T-cell (primary cell): ENCODE data around the gene SESTD1. TPM values are rescaled to one million over a fixed set of nuclear protein-coding genes. Genes with fewer than 3 reads are reported as not detected.

Experiments
- ATAC-seq, 4 experiments: fragments of 200-7000 bp in 3 of 4; fragments of 150-1000 bp in 1 of 4; cut with Tn5 transposase; replicated peaks in 1 of 4; 1 replicate in 3 of 4; 2 replicates in 1 of 4; pipeline ENCODE4 v1.10.0; 2021; ENCODE audit warnings: moderate library complexity in 3 of 4, mild to moderate bottlenecking in 2 of 4, moderate number of reproducible peaks in 1 of 4
- CTCF ChIA-PET, 2 donors: fragments of 300-600 bp; sonication (Branson Sonifier 250); formaldehyde crosslinking; loops; one replicate each; lab custom pipeline; 2022; ENCODE audit warnings: antibody characterized with exemption in 2 of 2; lab: Charles Lee
- POLR2A ChIA-PET, 2 donors: fragments of 300-600 bp; sonication (Branson Sonifier 250); formaldehyde crosslinking; loops; one replicate each; lab custom pipeline; 2022; ENCODE audit warnings: antibody characterized with exemption in 2 of 2; lab: Charles Lee
- DNase-seq, 35 experiments: peaks; one replicate each; pipeline versions ENCODE4 v3.0.0 to v3.0.0-alpha.2; 2013 to 2023
- H3K27ac ChIP-seq: one replicate; pipeline ENCODE4 v1.5.1; 2013; ENCODE audit warnings: low read length
- H3K27me3 ChIP-seq, 2 experiments: replicated peaks in 1 of 2; 1 replicate in 1 of 2; 2 replicates in 1 of 2; pipeline versions ENCODE4 v1.6.1 to v1.7.0; 2013; ENCODE audit warnings: low read length in 1 of 2, mixed read lengths in 1 of 2; ENCODE audit not compliant: control insufficient read depth in 2 of 2, insufficient read depth in 2 of 2; ENCODE audit errors: extremely low read depth in 1 of 2
- H3K36me3 ChIP-seq, 2 donors: 1 replicate in 1 of 2; 2 replicates in 1 of 2; pipeline versions ENCODE4 v1.6.1 to v1.7.0; 2013; ENCODE audit warnings: low read length in 1 of 2; ENCODE audit not compliant: control insufficient read depth in 2 of 2, insufficient read depth in 1 of 2; ENCODE audit errors: extremely low read depth in 1 of 2
- H3K4me1 ChIP-seq, 2 experiments: 1 replicate in 1 of 2; 2 replicates in 1 of 2; pipeline versions ENCODE4 v1.6.1 to v1.7.0; 2013; ENCODE audit warnings: low read length in 2 of 2, mixed read lengths in 1 of 2; ENCODE audit not compliant: insufficient read depth in 2 of 2, control insufficient read depth in 1 of 2; ENCODE audit errors: extremely low read depth in 1 of 2
- H3K4me3 ChIP-seq, 2 donors: 1 replicate in 1 of 2; 2 replicates in 1 of 2; pipeline versions ENCODE4 v1.5.1 to v1.7.0; 2013; ENCODE audit warnings: mild to moderate bottlenecking in 2 of 2, low read length in 1 of 2, moderate library complexity in 1 of 2; ENCODE audit not compliant: control insufficient read depth in 1 of 2; ENCODE audit errors: extremely low read depth in 1 of 2
- H3K9me3 ChIP-seq: 2 replicates; pipeline ENCODE4 v1.7.0; 2013
- H3K27ac Mint-ChIP-seq, 2 donors: one replicate each; pipeline ENCODE4 v1.8.0; 2020 to 2021; ENCODE audit warnings: mild to moderate bottlenecking in 2 of 2, mixed read lengths in 2 of 2
- H3K27me3 Mint-ChIP-seq, 2 donors: one replicate each; pipeline ENCODE4 v1.8.0; 2021 to 2022; ENCODE audit warnings: mixed read lengths in 2 of 2
- H3K36me3 Mint-ChIP-seq: one replicate; pipeline ENCODE4 v1.8.0; 2021; ENCODE audit warnings: mixed read lengths
- H3K4me1 Mint-ChIP-seq, 3 donors: one replicate each; pipeline ENCODE4 v1.8.0; 2020 to 2022; ENCODE audit warnings: mixed read lengths in 3 of 3, mild to moderate bottlenecking in 1 of 3
- H3K4me3 Mint-ChIP-seq, 3 donors: one replicate each; pipeline ENCODE4 v1.8.0; 2020 to 2022; ENCODE audit warnings: mild to moderate bottlenecking in 3 of 3, mixed read lengths in 3 of 3, moderate library complexity in 3 of 3
- H3K9me3 Mint-ChIP-seq, 3 donors: one replicate each; pipeline ENCODE4 v1.8.0; 2020 to 2022; ENCODE audit warnings: mixed read lengths in 3 of 3
- WGBS: methylation state at CpG from one replicate; pipeline ENCODE4 v1.1.5; 2013; ENCODE audit warnings: missing lambda C conversion rate; ENCODE audit not compliant: insufficient coverage; 5-methylcytosine and 5-hydroxymethylcytosine counted together
- total RNA-seq, 35 experiments: library from RNA in 6 of 35; stranded (reverse) in 6 of 35; fragments of 120-200 nt in 1 of 35; gene quantifications; one replicate each; pipeline versions ENCODE4 v1.2.1 to v1.2.4 and lab custom pipeline; 2013 to 2026

The SESTD1 gene
- total RNA-seq, 5 donors from 2014 or later (not counting 1 experiment from before 2014, with no cell fraction given): 4.8 to 13.7 (median 5.5) TPM

- 94% methylated on average over 6 of the region's 7 CpGs for WGBS
- no peak overlapping the region for H3K27ac ChIP-seq
These were observed 29.0 kb downstream of the SESTD1 start for GRCh38 chr2:179235463-179236108.

GRCh38 chr2:179234658-179235240, 29.9 kb downstream of the SESTD1 start:
- H3K36me3 Mint-ChIP-seq: no peaks in the 10 kb centered on the region
- Histone ChIP-seq H3K36me3 (no peaks in the 10 kb centered on the region), H3K27me3 (no peaks in the 10 kb centered on the region), H3K27ac (no peak overlapping the region), H3K9me3 (no peaks in the 10 kb centered on the region), H3K4me1 (peaks cover 0 to 7% of the 10 kb centered on the region in 2 experiments), H3K4me3 (no peak overlapping the region)
- ATAC-seq: no peak
- DNase-seq: no peak
- no peaks in the 10 kb centered on the region for H3K9me3 Mint-ChIP-seq
- POLR2A ChIA-PET: no interaction called here
- H3K27me3 Mint-ChIP-seq: no peaks in the 10 kb centered on the region
- CTCF ChIA-PET: no interaction called here
- peaks cover 13 to 37% (median 23%) of the 10 kb centered on the region in 3 donors for H3K4me1 Mint-ChIP-seq
- peak overlapping the region in 1 of 2 donors; percentile 13 for H3K27ac Mint-ChIP-seq
- no CpG with 5 or more reads among the region's 2 CpGs for WGBS
- no peak overlapping the region for H3K4me3 Mint-ChIP-seq

More at GRCh38 chr2:179235463-179236108, 29.0 kb downstream of the SESTD1 start:
- ATAC-seq: no peak
- H3K4me3 Mint-ChIP-seq: no peak overlapping the region
- Histone ChIP-seq H3K9me3 (no peaks in the 10 kb centered on the region), H3K27me3 (no peaks in the 10 kb centered on the region), H3K36me3 (no peaks in the 10 kb centered on the region), H3K4me1 (peaks cover 0 to 11% of the 10 kb centered on the region in 2 experiments), H3K4me3 (no peak overlapping the region)
- H3K27me3 Mint-ChIP-seq: no peaks in the 10 kb centered on the region
- no peaks in the 10 kb centered on the region for H3K9me3 Mint-ChIP-seq
- CTCF ChIA-PET: interaction anchor here (0.6 to 0.8 kb wide), 2 partner anchors 14 to 43 kb away, joined by 3 to 18 read pairs; no protein-coding TSS in a partner anchor
- H3K4me1 Mint-ChIP-seq: peaks cover 20 to 45% (median 31%) of the 10 kb centered on the region in 3 donors
- POLR2A ChIA-PET: interaction anchor here in 1 of 2 donors (0.6 kb wide), 1 partner anchor 1783 kb away, joined by 9 read pairs; no protein-coding TSS in a partner anchor
- no peak for DNase-seq
- no peaks in the 10 kb centered on the region for H3K36me3 Mint-ChIP-seq
- no peak overlapping the region for H3K27ac Mint-ChIP-seq

- Histone ChIP-seq H3K27ac (no peak overlapping the region), H3K9me3 (no peaks in the 10 kb centered on the region), H3K4me1 (peaks cover 0 to 2% of the 10 kb centered on the region in 2 experiments), H3K27me3 (no peaks in the 10 kb centered on the region), H3K36me3 (no peaks in the 10 kb centered on the region), H3K4me3 (no peak overlapping the region)
- H3K27ac Mint-ChIP-seq: no peak overlapping the region
- WGBS: 100% methylated on average over 2 of the region's 4 CpGs
- ATAC-seq (no peak), DNase-seq (no peak)
- no peak overlapping the region for H3K4me3 Mint-ChIP-seq
- no peaks in the 10 kb centered on the region for H3K36me3 Mint-ChIP-seq
- no peaks in the 10 kb centered on the region for H3K9me3 Mint-ChIP-seq
- peaks cover 4 to 27% (median 13%) of the 10 kb centered on the region in 3 donors for H3K4me1 Mint-ChIP-seq
- ChIA-PET POLR2A (no interaction called here), CTCF (no interaction called here)
- H3K27me3 Mint-ChIP-seq: no peaks in the 10 kb centered on the region
These were observed 30.8 kb downstream of the SESTD1 start for GRCh38 chr2:179233626-179234430.

GRCh38 chr2:179233083-179233490, 31.5 kb downstream of the SESTD1 start:
- Mint-ChIP-seq H3K4me3 (no peak overlapping the region), H3K9me3 (no peaks in the 10 kb centered on the region), H3K36me3 (no peaks in the 10 kb centered on the region), H3K4me1 (peaks cover 0 to 21% (median 7%) of the 10 kb centered on the region in 3 donors), H3K27ac (no peak overlapping the region), H3K27me3 (no peaks in the 10 kb centered on the region)
- Histone ChIP-seq H3K4me1 (no peaks in the 10 kb centered on the region), H3K4me3 (no peak overlapping the region), H3K36me3 (no peaks in the 10 kb centered on the region), H3K9me3 (no peaks in the 10 kb centered on the region), H3K27ac (no peak overlapping the region), H3K27me3 (no peaks in the 10 kb centered on the region)
- POLR2A ChIA-PET: no interaction called here
- WGBS: 88% methylated on average over 1 of the region's 5 CpGs
- CTCF ChIA-PET: no interaction called here
- no peak for DNase-seq
- ATAC-seq: no peak

- no peak overlapping the region for H3K4me3 Mint-ChIP-seq
These were observed 37.7 kb downstream of the SESTD1 start for GRCh38 chr2:179226961-179227259.

GRCh38 chr2:179226203-179226960, 38.2 kb downstream of the SESTD1 start:
- no peaks in the 10 kb centered on the region for H3K4me1 ChIP-seq
- POLR2A ChIA-PET: interaction anchor here (0.6 to 0.8 kb wide), 2 partner anchors 14 to 44 kb away, joined by 3 to 8 read pairs; no protein-coding TSS in a partner anchor
- no peak overlapping the region for H3K27ac Mint-ChIP-seq
- DNase-seq (no peak), ATAC-seq (no peak)
- WGBS: 80% methylated on average over 2 of the region's 6 CpGs
- peaks cover 0 to 2% (median 0%) of the 10 kb centered on the region in 3 donors for H3K4me1 Mint-ChIP-seq
- H3K9me3 Mint-ChIP-seq: no peaks in the 10 kb centered on the region
- H3K4me3 ChIP-seq: no peak overlapping the region
- no peaks in the 10 kb centered on the region for H3K36me3 ChIP-seq
- H3K9me3 ChIP-seq: no peaks in the 10 kb centered on the region
- H3K27me3 Mint-ChIP-seq: no peaks in the 10 kb centered on the region
- no peaks in the 10 kb centered on the region for H3K27me3 ChIP-seq
- H3K4me3 Mint-ChIP-seq: no peak overlapping the region
- CTCF ChIA-PET: no interaction called here
- H3K27ac ChIP-seq: no peak overlapping the region
- no peaks in the 10 kb centered on the region for H3K36me3 Mint-ChIP-seq

More at GRCh38 chr2:179226961-179227259, 37.7 kb downstream of the SESTD1 start:
- peaks cover 0 to 2% (median 0%) of the 10 kb centered on the region in 3 donors for H3K4me1 Mint-ChIP-seq
- Histone ChIP-seq H3K27ac (no peak overlapping the region), H3K36me3 (no peaks in the 10 kb centered on the region), H3K4me1 (no peaks in the 10 kb centered on the region), H3K4me3 (no peak overlapping the region), H3K27me3 (no peaks in the 10 kb centered on the region), H3K9me3 (no peaks in the 10 kb centered on the region)
- ChIA-PET POLR2A (interaction anchor here in 1 of 2 donors (0.6 kb wide), 1 partner anchor 45 kb away, joined by 8 read pairs; no protein-coding TSS in a partner anchor), CTCF (no interaction called here)
- no peak overlapping the region for H3K27ac Mint-ChIP-seq
- H3K36me3 Mint-ChIP-seq: no peaks in the 10 kb centered on the region
- H3K27me3 Mint-ChIP-seq: no peaks in the 10 kb centered on the region
- DNase-seq: no peak
- ATAC-seq: no peak
- H3K9me3 Mint-ChIP-seq: no peaks in the 10 kb centered on the region
